Renal cortical epithelial cell (primary cell): ENCODE results near the gene MROH7. TPM values are rescaled to one million over a fixed set of nuclear protein-coding genes. Genes with fewer than 3 reads are reported as not detected.

Source experiments
- DNase-seq: peaks from one replicate; pipeline ENCODE4 v3.0.0-alpha.2; 2011; ENCODE audit warnings: low read depth
- total RNA-seq: library from RNA; depleted of rRNA; stranded (reverse); fragments of >200 nt; gene quantifications from 2 replicates; pipeline ENCODE4 v1.2.3, GENCODE V29; 2014

Gene MROH7
- total RNA-seq, 1 donor from 2014 or later: not detected

DNA sequence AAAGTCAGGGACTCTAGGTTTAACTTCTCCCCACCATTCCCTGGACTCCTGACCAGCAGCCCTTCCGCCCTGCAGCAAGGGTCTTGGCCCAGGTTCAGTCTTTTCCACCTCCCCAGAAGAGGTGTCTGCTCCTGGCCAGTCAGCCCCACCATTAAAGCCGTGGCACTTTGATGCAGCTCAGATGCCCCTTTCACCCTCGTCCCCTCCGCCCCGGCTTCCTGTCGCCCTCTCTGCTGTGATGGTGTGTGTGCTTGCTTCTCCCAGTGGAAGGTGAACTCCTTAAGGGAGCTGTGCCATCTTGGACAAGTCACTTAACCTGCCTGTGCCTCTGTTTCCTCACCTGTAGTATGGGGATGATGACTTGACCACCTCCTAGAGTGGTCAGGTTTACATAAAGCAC, 56.3 kb downstream of the MROH7 start:
- no peak for DNase-seq

DNA sequence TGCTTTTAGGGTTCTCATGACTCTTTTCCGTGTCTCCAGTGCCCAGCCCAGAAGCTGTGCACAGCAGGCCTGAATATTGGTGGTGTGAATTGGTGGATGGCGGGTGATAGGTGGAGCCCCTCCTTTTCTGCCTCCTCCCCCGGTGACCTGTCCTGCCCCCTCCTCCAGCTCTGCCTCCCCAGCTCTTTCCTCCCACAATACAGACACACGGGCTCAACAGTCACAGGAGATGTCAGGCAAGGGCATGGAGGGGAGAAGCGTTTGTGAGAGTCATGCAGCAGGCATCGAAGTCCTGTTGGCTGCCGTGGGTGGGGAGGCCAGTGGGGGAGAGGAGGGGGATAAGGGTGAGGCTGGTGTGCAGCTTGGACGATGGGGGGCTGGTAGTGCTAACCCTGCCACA, 56.8 kb downstream of the MROH7 start:
- no peak for DNase-seq

DNA sequence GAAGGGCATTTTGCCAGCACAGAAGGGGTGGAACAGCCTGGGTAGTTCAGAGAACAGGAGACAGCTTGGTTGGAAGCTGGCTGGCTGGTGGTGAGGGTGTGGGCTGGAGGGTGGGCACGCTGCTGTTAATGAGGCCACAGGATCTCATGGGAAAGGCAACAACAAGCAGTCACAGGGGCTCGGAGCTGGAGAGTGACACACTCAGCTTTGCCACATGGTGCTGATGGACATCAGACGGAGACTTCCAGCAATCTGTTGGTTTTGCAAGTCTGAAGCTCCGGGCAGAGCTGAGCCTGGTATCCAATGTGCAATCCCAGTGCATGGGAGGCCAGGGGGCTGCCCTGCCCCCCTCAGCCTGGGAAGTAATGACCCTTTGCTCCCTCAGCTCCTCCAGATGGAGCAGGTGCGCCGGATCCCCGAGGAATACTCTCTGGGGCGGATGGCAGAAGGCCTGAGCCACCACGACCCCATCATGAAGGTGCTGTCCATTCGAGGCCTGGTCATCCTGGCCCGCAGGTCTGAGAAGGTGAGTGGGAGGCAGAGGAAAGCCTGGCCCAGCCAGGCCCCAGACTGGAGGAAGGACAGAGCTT, 58.4 kb downstream of the MROH7 start:
- DNase-seq: no peak

DNA sequence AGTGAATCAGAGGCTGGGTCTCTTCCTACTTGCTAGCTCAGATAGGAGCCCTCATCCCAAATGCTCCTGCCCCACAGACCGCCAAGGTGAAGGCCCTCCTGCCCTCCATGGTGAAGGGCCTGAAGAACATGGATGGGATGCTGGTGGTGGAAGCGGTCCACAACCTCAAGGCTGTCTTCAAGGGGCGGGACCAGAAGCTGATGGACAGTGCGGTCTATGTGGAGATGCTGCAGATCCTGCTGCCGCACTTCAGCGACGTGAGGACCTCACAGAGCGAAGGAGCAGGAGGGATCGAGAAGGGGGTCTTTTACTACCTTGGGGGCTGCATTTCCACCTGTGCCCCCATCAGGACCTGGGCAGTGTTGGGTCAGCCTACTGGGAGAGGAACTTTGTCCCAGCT, 59.5 kb downstream of the MROH7 start:
- no peak for DNase-seq

DNA sequence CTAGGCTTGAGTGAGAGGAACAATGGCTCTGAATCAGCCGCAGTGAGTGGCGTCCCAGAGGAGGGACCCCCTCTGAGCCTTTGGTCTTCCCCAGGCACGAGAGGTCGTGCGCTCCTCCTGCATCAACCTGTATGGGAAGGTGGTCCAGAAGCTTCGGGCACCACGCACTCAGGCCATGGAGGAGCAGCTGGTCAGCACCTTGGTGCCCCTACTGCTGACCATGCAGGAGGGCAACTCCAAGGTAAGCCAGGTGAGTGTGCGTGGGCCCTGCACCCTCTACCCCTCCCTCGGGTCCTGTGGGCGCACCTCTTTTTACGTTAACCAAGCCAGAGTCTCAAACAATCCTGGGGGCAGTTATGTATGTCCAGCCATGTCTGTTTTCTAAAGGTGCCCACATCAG, 60.4 kb downstream of the MROH7 start:
- no peak for DNase-seq

GRCh38 chr1:54703471-54703870, 61.9 kb downstream of the MROH7 start:
- no peak for DNase-seq

GRCh38 chr1:54705153-54705552, 63.6 kb downstream of the MROH7 start:
- DNase-seq: no peak

DNA sequence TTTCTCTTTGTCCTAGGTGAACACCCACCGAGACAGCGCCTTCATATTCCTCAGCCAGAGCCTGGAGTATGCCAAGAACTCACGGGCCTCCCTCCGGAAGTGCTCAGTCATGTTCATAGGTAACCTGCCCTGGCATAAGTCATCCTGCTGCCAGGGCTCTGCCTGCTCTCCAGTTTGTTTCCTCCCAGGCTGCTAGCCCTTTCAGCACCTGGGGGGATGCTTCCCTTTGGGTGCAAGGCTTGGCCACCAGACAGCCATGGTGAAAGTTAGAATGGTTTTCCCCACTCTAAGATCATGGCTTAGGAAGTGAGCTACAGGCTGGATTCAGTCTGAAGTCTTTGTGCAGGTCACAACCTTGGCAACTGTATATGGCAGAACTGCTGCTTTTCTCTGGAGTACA, 64.8 kb downstream of the MROH7 start:
- DNase-seq: no peak

DNA sequence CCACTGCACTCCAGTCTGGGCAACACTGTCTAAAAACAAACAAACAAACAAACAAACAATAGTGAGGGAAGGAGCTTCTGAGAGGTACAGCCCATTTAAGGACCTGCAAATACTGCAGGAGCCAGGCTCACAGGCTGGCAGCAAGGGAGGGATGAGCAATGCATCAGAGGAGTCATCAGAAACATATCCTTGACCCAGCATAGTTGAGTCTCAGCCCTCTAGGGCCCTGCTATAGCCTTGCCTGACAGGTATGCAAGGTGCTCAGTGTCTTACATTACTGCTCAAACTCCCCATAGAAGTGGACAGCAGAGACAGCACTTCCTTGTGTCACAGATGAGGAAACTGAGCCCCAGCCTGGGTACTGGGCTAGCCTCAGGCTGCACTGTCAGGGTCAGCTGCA, 66.8 kb downstream of the MROH7 start:
- DNase-seq: no peak

- no peak for DNase-seq
These were observed 68.1 kb downstream of the MROH7 start for GRCh38 chr1:54709547-54710292.

DNA sequence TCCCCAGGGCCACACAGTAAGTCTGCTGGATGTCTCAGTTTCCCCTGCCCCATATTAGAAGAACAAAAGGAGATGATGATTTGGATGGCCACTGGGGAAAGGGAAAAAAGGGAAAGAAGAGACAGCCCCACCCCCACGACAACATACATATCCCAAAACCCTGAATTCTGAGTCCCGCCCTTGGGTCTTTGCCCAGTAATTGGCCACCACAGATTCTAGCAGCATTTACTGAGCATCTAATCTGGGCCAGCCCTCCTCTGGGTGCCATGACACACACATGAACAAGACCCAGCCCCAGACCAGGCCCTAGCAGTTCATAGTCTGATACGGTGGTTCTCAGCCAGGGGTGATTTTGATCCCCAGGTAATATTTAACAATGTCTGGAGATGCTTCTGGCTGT, 68.8 kb downstream of the MROH7 start:
- DNase-seq: no peak

DNA sequence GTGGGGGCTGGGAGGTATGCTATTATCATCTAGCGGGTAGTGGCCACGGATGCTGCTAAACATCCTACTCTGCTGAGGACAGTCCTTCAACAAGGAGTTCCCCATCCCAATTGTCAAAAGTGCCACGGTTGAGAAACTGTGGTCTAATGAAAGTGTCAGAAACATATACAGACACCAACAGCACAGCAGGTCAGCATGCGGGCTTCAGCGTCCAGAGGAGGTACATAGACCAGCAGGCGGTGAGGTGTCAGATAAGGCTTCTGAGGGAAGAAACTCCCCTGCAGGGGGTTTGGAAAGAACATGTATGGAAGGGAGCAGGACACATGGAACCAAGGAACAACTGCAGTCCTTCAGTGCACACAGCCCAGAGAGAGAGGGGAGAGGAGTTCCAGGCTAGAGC, 69.3 kb downstream of the MROH7 start:
- DNase-seq: no peak

GRCh38 chr1:54711536-54711935, 70.0 kb downstream of the MROH7 start:
- DNase-seq: no peak

- no peak for DNase-seq
These were observed 73.4 kb downstream of the MROH7 start for GRCh38 chr1:54714881-54715492.

DNA sequence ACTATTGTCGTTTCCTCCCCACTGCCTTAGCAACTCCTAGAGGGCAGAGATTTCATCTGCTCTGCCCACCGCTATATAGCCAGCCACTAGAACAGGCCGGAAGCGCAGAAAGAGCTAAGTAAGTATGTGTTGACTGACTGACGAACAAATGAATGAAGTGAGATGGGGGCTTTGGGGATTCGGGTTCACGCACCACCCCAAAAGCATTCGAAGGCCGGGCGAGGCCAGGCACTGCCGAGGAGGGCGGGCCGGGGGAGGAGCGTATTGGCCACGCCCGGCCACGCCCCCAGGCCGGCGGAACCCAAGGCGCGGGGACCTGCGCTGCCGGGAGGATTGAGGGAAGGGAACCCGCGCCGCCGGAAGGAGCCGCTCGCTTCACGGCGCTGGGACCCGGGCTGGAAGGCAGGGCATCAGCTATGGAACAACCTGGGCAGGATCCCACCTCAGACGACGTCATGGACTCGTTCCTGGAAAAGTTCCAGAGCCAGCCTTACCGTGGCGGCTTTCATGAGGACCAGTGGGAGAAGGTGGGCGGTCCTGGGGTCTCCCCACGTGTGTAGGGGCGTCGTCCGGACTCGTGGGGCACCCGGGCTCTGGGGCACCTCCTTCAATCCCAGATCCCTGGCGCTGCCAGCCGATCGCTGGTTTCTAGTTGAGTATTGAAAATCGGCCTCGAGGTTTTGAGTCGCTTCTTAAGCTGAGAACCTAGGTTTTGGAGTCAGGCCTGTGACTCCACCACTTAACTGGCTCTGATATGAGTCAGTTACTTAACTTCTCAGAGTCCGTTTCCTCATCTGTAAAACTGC, 74.1 kb downstream of the MROH7 start, which contains the start of gene TTC4:
Gene TTC4, plus strand, starts transcription at position 369 of the 806 bp plus-strand sequence. Its CDS starts 48 bp downstream, at position 417.
- peak; percentile 40 for DNase-seq

DNA sequence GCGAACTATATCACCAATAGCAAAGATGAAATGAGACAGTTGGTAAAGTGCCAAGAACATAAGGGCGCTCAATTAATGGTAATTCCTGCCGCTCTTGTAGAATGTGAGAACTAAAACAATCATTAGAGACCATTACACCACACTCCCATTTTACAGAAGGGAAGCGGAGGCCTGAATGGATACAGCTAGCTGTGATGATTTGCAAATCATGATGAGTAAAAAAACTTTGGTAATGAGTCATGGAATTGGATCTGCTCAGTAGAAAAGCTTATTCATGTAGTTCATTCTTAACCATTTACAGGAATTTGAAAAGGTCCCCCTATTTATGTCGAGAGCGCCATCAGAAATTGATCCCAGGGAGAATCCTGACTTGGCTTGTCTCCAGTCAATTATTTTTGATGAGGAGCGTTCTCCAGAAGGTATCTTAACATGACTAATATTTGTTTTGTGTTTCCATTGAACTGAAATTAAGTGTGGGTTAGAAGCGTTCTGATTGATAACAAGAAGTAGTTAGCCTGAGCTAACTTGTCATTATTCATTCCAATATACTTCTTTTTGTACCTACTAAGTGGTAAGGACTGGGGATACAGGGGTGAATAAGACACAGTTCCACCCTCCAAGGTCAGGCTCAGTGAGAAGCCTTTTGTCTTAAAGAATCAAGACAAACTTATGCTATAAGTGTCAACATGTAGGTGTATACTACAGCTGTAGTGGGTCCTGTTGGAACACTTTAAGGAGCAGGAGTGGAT, 74.9 kb downstream of the MROH7 start:
- peak; percentile 65 for DNase-seq

- DNase-seq: no peak
These were observed 80.1 kb downstream of the MROH7 start for GRCh38 chr1:54721719-54722118.

DNA sequence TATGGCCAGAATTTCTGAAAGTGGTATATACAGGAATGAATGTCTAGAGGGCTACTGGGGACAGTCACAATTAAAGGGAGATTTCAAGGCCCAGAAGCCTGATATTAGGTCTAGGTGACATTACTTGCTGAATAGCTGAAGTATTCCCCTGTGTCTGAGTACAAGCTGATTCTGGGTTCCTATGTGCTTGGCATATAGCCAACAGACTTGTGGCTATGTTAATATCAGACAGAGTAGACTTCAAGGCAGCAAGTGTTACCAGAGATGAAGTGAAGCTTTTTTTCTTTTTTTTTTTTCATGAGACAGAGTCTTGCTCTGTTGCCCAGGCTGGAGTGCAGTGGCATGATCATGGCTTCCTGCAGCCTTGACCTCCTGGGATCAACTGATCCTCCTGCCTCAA, 82.4 kb downstream of the MROH7 start:
- DNase-seq: peak; percentile 42

GRCh38 chr1:54724771-54725170, 83.2 kb downstream of the MROH7 start:
- DNase-seq: no peak

DNA sequence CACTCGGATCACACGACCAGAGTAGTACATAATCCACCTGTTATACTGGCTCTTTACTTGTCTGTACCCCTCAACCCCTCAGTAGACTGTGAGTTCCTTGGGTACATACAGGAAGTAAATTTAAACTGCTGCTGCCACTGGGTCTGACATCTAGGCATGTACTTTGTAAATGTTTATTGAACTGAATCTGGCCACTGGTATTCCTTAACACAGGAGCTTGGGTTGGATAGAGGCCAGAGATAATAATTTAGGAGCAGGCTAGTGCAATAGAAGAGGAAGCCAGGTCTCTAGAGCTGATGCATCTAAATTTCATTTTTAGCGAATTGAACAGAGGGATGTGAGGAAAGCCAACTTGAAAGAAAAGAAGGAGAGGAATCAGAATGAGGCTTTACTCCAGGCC, 86.4 kb downstream of the MROH7 start:
- DNase-seq: peak; percentile 31

DNA sequence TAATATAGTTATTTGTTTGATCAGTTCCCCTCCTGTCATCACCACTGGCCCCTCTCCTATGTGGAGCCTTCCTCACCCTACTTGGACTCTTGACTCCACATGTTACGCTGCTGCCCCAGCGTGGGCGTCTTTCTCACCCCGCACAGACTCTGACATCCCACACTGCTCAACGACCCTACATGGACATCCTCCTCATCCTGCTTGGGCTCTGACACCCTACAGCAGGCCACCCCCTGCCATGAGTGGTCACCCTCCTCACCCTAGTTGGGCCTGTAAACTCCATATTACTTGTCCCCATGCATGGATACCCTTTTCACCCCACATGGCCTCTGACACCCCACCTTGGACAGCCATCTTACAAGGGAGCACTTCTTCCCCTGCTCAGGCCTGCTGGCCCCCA, 95.1 kb downstream of the MROH7 start:
- no peak for DNase-seq

DNA sequence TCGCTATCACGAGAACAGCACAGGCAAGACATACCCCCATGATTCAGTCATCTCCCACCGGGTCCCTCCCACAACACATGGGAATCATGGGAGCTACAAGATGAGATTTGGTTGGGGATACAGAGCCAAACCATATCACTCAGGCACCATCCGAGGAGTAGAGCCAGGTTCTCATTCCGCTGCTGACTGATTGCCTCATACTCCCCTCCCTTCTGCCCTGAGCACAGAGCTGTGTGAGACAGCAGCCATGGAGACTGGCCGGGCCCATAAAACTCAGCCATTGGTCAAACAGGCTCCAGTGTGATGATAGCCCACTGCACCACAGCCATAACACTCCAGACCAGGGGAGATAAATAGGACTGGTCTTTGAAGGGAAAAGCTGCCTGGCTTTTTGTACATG, 96.7 kb downstream of the MROH7 start:
- DNase-seq: no peak
